Activated naive CD8-positive, alpha-beta T cell (primary cell): ENCODE measurements around the gene ZNF439.
"Not testable (repeated sequence)": the region's sequence is repeated elsewhere in the genome, so short reads cannot be mapped to it uniquely, and the experiment has no call there.

Source experiments
- H3K27ac Mint-ChIP-seq: one replicate; pipeline ENCODE4 v1.8.0; 2021; ENCODE audit warnings: mixed read lengths
- H3K27me3 Mint-ChIP-seq: one replicate; pipeline ENCODE4 v1.8.0; 2021; ENCODE audit warnings: mixed read lengths
- H3K36me3 Mint-ChIP-seq: one replicate; pipeline ENCODE4 v1.8.0; 2021; ENCODE audit warnings: mixed read lengths
- H3K4me1 Mint-ChIP-seq: one replicate; pipeline ENCODE4 v1.8.0; 2021; ENCODE audit warnings: low read depth, mixed read lengths
- H3K4me3 Mint-ChIP-seq: one replicate; pipeline ENCODE4 v1.8.0; 2021; ENCODE audit warnings: mild to moderate bottlenecking, mixed read lengths
- H3K9me3 Mint-ChIP-seq: one replicate; pipeline ENCODE4 v1.8.0; 2021; ENCODE audit warnings: low read depth, mixed read lengths

Gene ZNF439

DNA sequence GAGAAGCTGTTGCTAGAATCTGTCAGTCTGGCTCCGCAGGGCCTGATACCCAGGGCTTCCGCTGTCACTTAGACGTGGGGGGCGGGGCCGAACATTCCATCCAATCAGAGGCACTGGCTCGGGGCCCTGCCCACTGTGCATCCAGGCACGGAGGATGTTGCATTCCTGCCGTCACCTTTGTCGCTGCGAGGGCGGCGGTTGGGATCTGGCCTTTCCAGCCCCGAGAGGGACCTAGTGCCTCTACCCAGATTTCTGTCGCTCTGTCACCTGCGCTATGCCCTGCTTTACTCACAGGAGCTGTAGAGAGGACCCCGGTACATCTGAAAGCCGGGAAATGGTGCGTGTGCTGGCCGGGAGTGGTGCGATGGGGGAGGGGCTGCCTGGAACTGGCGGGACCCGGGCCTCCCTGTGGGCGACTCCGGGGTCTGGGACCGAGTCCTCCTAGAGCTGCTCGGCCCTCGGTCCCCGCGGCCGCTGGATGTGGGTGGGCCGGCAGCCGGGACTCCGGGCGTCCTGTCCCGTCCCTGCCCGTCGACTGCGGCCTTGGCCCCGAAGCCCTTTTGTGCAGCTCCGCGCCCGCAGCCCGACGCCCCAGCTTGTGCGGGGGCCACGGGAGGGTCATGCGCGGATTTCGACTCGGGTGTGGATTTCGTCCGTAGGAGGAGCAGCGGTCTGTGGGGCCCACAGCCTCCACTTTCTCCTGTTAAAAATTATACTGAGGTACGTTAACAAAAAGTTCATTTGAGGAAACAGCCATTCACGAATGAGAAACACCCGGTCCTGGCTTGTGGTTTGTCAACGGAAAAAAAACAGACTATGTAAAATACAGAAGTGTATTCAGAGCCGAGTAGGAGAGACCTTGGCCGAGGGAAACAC is at the start of gene ZNF439:
TSS of gene ZNF439 (plus strand) at position 133 of the 876 bp plus-strand sequence. CDS start at position 275, 142 bp downstream.
- Mint-ChIP-seq H3K27me3 (no peaks in the 10 kb centered on the region), H3K36me3 (peaks cover 12% of the 10 kb centered on the region), H3K4me3 (peak within 1 kb of the TSS; percentile 92), H3K4me1 (peaks cover 30% of the 10 kb centered on the region), H3K27ac (peak within 1 kb of the TSS; percentile 83), H3K9me3 (no peaks in the 10 kb centered on the region)

DNA sequence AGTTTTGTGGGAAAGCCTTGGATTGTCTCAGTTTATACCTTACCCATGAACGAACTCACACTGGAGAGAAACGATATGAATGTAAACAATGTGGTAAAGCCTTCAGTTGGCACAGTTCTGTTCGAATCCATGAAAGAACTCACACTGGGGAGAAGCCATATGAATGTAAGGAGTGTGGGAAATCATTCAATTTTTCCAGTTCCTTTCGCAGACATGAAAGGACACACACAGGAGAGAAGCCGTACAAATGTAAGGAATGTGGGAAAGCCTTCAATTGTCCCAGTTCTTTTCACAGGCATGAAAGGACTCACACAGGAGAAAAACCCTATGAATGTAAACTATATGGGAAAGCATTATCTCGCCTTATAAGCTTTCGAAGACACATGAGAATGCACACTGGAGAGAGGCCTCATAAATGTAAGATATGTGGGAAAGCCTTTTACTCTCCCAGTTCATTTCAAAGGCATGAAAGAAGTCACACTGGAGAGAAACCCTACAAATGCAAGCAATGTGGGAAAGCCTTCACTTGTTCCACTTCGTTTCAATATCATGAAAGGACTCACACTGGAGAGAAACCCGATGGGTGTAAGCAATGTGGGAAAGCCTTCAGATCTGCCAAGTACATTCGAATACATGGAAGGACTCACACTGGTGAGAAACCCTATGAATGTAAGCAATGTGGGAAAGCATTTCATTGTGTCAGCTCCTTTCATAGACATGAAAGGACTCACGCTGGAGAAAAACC is 42.0 kb upstream of the ZNF439 start:
- Mint-ChIP-seq H3K27me3 (no peaks in the 10 kb centered on the region), H3K9me3 (peaks cover 22% of the 10 kb centered on the region), H3K36me3 (peaks cover 25% of the 10 kb centered on the region), H3K27ac (no peak overlapping the region), H3K4me1 (no peaks in the 10 kb centered on the region), H3K4me3 (no peak overlapping the region)

DNA sequence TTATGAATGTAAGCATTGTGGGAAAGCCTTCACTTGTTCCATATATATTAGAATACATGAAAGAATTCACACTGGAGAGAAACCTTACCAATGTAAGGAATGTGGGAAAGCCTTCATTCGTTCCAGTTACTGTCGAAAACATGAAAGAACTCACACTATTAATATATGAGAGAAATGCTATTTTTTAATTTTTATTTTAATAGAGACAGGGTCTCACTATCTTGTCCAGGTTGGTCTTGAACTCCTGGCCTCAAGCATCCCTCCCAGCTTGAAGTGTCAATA is 41.5 kb upstream of the ZNF439 start:
- Mint-ChIP-seq H3K4me3 (no peak overlapping the region), H3K27me3 (no peaks in the 10 kb centered on the region), H3K36me3 (peaks cover 25% of the 10 kb centered on the region), H3K9me3 (peaks cover 22% of the 10 kb centered on the region), H3K27ac (no peak overlapping the region), H3K4me1 (no peaks in the 10 kb centered on the region)

DNA sequence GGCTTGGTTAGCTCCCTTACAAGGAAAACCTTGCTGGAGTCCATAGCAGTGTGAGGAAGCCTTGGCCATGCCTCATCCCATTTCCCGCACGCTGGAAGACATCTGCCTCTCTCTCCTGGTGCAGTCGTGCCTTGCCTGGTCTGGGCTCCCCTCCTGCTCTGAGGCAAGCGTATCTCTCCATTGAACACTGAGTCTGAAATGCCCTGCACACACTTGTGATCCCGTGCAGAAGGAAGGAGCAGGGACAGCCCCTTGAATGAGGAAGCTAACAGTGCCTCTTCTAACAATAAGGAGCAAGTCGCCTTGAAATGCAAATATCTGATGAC is 34.9 kb upstream of the ZNF439 start:
- H3K4me1 Mint-ChIP-seq = peaks cover 24% of the 10 kb centered on the region
- H3K27ac Mint-ChIP-seq = peak overlapping the region; percentile 66
- H3K36me3 Mint-ChIP-seq = peaks cover 10% of the 10 kb centered on the region
- H3K9me3 Mint-ChIP-seq = peaks cover 4% of the 10 kb centered on the region
- no peaks in the 10 kb centered on the region for H3K27me3 Mint-ChIP-seq
- peak overlapping the region; percentile 93 for H3K4me3 Mint-ChIP-seq

DNA sequence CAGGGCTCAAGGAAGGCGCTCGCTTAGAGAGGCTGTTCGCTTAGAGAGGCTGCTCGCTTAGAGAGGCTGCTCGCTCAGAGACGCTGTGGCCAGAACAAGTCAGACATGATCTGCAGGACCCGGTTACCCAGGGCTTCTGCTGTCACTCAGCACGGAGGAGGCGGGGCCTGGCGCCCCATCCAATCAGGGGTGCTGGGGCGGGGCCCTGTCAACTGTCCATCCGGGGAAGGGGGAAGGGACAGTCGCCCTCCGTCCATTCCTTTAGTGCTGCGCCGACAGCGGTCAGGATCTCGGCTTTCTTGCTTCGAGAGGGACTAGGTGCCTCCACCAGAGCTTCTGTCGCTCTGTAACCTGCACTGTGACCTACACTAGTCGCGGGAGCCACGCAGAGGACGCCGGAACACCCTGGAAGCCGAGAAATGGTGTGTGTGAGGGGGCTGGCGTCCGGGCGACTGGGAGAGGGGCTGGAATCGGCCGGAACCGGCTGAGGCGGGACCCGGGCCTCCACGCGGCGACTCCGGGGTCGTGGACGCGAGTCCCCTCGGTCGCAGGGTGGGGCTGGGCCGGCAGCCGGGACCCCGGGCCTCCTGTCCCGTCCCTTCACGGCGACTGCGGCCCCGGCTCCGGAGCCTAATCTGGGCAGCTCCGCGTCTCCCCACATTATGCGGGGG is 34.4 kb upstream of the ZNF439 start, which contains the start of gene ZNF440:
TSS of gene ZNF440 (plus strand) at position 245 of the 671 bp plus-strand sequence. CDS start at position 420, 175 bp downstream.
- H3K9me3 Mint-ChIP-seq = no peaks in the 10 kb centered on the region
- H3K27ac Mint-ChIP-seq = peak within 1 kb of the TSS; percentile 66
- no peaks in the 10 kb centered on the region for H3K27me3 Mint-ChIP-seq
- peak within 1 kb of the TSS; percentile 93 for H3K4me3 Mint-ChIP-seq
- peaks cover 7% of the 10 kb centered on the region for H3K36me3 Mint-ChIP-seq
- peaks cover 24% of the 10 kb centered on the region for H3K4me1 Mint-ChIP-seq

DNA sequence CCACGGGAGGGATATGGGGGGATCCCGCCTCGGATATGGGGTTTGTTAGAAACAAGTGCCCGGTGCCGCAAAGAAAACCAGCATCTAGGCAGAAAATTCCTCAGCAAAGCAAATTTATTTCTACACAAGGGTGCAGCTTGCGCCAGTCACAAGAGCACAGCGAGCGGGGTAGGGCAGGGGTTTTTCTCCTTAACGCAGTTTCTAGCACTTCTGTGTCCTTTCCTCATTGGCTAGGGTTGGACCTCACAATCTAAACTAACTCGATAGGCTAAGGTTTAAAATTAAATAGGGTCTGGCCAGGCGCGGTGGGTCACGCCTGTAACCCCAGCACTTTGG is 33.9 kb upstream of the ZNF439 start:
- H3K36me3 Mint-ChIP-seq = peaks cover 8% of the 10 kb centered on the region
- no peaks in the 10 kb centered on the region for H3K9me3 Mint-ChIP-seq
- H3K4me1 Mint-ChIP-seq = peaks cover 24% of the 10 kb centered on the region
- H3K4me3 Mint-ChIP-seq = peak overlapping the region; percentile 93
- H3K27ac Mint-ChIP-seq = no peak overlapping the region
- no peaks in the 10 kb centered on the region for H3K27me3 Mint-ChIP-seq

DNA sequence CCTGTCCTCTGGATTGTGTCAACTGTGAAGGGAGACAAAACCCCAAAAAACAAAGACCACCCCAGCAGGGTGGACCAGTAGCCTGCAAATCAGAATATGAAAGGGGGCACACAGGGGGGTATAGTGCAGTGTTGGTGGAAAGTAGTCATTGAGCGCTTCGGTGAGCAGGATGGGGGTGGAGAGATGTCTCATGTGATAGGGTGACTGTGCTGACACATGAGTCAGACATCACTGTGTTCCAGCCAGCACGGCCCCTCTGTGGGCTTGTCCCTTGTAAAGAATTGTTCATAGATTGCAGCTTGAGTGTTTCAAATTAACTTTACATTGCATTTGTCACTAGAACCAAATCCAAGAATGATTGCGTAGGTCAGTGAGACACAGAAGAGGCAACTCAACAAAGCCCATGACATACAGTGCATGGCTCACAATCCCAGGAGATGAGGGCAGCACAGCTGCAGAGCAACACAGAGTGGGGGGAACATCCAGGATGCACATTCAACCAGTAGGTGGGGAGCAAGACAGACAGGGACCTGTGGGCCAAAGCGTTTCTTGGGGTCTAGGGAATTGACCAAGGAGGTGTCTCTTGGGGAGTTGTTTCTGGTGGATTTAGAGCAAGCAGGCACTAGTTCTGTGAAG is 26.9 kb upstream of the ZNF439 start:
- Mint-ChIP-seq H3K4me1 (peaks cover 8% of the 10 kb centered on the region), H3K9me3 (peaks cover 6% of the 10 kb centered on the region), H3K4me3 (no peak overlapping the region), H3K27ac (no peak overlapping the region), H3K27me3 (no peaks in the 10 kb centered on the region), H3K36me3 (peaks cover 32% of the 10 kb centered on the region)

DNA sequence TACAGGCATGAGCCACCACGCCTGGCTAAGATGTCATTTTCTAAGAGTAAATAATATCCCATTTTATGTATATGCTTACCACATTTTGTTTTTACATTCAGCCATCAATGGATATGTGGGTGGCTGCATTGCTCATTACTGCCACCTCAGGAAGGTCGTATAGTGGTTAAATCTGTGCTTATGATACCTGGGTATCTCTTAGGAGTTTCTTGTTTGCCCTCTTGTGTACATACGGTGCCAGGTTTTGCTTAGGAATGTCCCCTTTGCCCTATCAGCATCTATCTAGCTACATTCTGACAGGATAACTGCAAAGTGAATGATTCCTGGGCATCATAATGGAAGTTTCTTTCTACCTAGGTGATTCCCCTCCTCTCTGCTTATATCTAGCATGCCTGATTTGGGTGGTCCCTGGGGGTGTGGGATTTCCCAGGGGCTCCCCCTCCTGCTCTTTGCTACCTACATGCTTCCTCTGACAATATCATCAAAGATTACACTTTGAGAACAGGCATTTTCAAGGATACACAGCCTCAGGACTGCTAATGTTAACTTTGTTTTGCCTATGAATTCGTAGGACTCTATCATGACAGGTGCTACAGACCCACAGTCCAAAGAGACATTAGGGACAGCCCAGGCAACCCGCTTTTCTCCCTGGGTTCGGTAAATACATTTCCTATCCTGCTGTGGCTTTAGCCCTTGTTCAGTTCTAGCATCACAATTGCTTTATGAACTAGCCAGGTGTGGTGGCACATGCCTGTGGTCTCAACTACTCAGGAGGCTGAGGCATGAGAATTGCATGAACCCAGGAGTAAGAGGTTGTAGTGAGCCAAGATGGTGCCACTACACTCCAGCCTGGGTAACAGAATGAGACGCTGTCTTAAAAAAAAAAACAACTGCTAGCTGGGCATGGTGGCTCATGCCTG is 19.3 kb upstream of the ZNF439 start:
- H3K27me3 Mint-ChIP-seq, H3K4me3 Mint-ChIP-seq, H3K4me1 Mint-ChIP-seq, H3K27ac Mint-ChIP-seq: not testable (repeated sequence)
- H3K9me3 Mint-ChIP-seq = peaks cover 28% of the 10 kb centered on the region
- peaks cover 61% of the 10 kb centered on the region for H3K36me3 Mint-ChIP-seq

DNA sequence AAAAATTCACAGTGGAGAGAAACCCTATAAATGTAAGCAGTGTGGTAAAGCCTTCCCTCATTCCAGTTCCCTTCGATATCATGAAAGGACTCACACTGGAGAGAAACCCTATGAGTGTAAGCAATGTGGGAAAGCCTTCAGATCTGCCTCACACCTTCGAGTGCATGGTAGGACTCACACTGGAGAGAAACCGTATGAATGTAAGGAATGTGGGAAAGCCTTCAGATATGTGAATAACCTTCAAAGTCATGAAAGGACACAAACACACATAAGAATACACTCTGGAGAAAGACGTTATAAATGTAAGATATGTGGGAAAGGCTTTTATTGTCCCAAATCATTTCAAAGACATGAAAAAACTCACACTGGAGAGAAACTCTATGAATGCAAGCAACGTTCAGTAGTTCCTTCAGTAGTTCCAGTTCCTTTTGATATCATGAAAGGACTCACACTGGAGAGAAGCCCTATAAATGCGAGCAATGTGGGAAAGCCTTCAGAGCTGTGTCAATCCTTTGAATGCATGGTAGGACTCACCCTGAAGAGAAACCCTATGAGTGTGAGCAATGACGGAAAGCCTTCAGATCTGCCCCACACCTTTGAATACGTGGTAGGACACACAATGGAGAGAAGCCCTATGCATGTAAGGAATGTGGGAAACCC is 16.1 kb upstream of the ZNF439 start:
- no peaks in the 10 kb centered on the region for H3K4me1 Mint-ChIP-seq
- H3K9me3 Mint-ChIP-seq = peaks cover 25% of the 10 kb centered on the region
- H3K27ac Mint-ChIP-seq = no peak overlapping the region
- no peak overlapping the region for H3K4me3 Mint-ChIP-seq
- H3K36me3 Mint-ChIP-seq = peaks cover 56% of the 10 kb centered on the region
- no peaks in the 10 kb centered on the region for H3K27me3 Mint-ChIP-seq

DNA sequence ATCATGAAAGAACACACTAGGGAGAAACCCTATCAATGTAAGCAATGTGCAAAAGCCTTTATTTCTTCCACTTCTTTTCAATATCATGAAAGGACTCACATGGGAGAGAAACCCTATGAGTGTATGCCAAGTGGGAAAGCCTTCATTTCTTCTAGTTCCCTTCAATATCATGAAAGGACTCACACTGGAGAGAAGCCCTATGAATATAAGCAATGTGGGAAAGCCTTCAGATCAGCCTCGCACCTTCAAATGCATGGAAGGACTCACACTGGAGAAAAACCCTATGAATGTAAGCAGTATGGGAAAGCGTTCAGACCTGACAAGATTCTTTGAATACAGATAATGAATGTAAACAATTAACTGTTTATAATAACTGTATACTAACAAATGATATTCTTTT is 15.0 kb upstream of the ZNF439 start:
- no peaks in the 10 kb centered on the region for H3K4me1 Mint-ChIP-seq
- H3K27me3 Mint-ChIP-seq = no peaks in the 10 kb centered on the region
- peaks cover 50% of the 10 kb centered on the region for H3K36me3 Mint-ChIP-seq
- no peak overlapping the region for H3K27ac Mint-ChIP-seq
- H3K9me3 Mint-ChIP-seq = peaks cover 21% of the 10 kb centered on the region
- no peak overlapping the region for H3K4me3 Mint-ChIP-seq

DNA sequence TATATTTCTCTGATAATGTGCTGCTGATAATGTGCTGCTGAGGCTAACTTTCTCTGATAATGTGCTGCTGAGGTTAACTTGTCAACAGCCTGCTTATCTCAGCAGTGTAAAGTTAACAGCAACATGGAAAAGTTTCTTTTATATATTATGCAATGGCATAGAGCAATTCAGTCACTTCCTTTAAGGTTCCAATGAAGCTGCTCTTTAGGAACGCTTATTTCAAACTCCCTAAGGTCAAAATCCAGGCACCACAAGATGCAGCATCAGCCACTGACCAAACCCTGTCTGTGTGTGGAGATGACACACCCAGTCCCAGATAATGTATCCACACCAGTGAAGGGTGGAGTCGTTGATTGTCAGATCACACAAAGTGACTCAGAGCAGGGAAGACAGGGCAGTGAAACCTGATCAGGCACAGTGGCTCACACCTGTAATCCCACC is 12.9 kb upstream of the ZNF439 start:
- not testable (repeated sequence) for H3K4me1 Mint-ChIP-seq, H3K4me3 Mint-ChIP-seq, H3K27ac Mint-ChIP-seq, H3K27me3 Mint-ChIP-seq
- H3K36me3 Mint-ChIP-seq = peaks cover 42% of the 10 kb centered on the region
- peaks cover 25% of the 10 kb centered on the region for H3K9me3 Mint-ChIP-seq

DNA sequence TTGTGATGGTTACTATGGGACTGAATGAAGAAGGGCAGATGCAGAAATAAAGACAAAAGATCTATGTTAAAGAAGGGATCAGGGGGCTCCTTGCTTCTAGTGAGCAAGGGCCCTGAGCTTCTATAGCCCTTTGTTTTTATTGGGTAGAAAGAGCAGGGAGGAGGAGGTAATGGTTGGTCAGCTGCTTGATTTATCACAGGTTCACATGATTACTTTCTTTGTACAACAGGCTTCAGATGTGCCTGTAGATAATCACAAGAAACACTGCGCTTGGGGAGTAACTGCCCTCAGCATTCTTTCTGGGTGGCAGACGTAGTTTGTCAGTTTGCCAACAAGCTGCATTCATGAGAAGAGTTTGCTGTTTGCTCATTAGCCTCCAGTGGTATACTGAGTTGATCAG is 4.8 kb upstream of the ZNF439 start:
- H3K4me1 Mint-ChIP-seq = peaks cover 8% of the 10 kb centered on the region
- peaks cover 4% of the 10 kb centered on the region for H3K9me3 Mint-ChIP-seq
- no peak overlapping the region for H3K4me3 Mint-ChIP-seq
- no peak overlapping the region for H3K27ac Mint-ChIP-seq
- H3K36me3 Mint-ChIP-seq = peaks cover 6% of the 10 kb centered on the region
- H3K27me3 Mint-ChIP-seq = no peaks in the 10 kb centered on the region

DNA sequence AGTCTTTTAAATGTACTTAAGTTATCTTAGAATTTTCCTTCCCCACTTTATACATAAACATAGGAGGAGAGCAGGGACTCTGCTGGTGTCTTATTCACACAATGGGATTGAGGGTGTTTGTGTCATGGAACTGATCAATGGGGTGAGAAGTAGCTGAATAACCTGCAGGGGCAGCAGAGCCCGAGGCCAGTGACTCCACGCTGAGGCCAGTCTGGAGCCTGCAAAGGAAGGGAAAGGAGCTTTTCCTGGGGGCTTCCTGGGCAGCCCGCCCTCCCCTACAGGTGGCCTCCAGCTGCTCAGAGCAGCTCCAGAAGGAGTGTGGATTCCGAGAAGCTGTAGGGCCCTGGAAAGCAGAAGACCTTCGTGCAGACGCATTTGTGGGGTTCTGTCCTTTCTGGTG is 911 bp upstream of the ZNF439 start:
- Mint-ChIP-seq H3K4me1 (peaks cover 30% of the 10 kb centered on the region), H3K4me3 (peak overlapping the region; percentile 92), H3K36me3 (peaks cover 11% of the 10 kb centered on the region)
- H3K9me3 Mint-ChIP-seq, H3K27ac Mint-ChIP-seq, H3K27me3 Mint-ChIP-seq: not testable (repeated sequence)

DNA sequence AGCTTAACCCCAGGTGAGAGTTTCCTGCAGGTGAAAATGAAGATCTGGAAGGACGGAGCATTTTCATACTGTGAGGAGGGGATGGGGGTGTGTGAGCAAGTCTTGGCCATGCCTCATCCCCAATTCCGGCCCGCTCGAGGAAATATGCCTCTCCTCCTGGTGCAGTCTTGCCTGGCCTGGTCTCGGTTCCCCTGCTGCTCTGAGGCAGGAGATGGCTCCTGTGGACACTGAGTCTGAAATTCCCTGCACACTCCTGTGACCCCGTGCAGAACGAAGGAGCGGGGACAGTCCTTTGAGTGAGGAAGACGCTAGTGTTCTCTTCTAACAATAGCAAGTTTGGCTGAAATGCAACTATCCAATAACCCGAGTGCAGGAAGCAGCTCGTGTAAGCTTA is 329 bp upstream of the ZNF439 start:
- H3K4me3 Mint-ChIP-seq = peak overlapping the region; percentile 92
- peaks cover 30% of the 10 kb centered on the region for H3K4me1 Mint-ChIP-seq
- H3K9me3 Mint-ChIP-seq = no peaks in the 10 kb centered on the region
- H3K27ac Mint-ChIP-seq = peak overlapping the region; percentile 75
- no peaks in the 10 kb centered on the region for H3K27me3 Mint-ChIP-seq
- peaks cover 12% of the 10 kb centered on the region for H3K36me3 Mint-ChIP-seq
